Mesendoderm (in vitro differentiated cells): ENCODE measurements around the gene IGSF8.

Experiments used
- DNase-seq: peaks from one replicate; pipeline ENCODE4 v3.0.0; 2013
- H2AK5ac ChIP-seq: 2 replicates; pipeline ENCODE4 v1.6.1; 2013; ENCODE audit warnings: low read length, inconsistent platforms
- H2BK120ac ChIP-seq: 2 replicates; pipeline ENCODE4 v1.6.1; 2013; ENCODE audit warnings: low read depth, mild to moderate bottlenecking, low read length, moderate library complexity, mixed read lengths
- H2BK15ac ChIP-seq: replicated peaks from 2 replicates; pipeline ENCODE4 v1.6.1; 2013; ENCODE audit warnings: low read depth, mild to moderate bottlenecking, moderate library complexity
- H2BK5ac ChIP-seq: 2 replicates; pipeline ENCODE4 v1.6.1; 2013; ENCODE audit warnings: low read length, inconsistent platforms
- H3K18ac ChIP-seq: 2 replicates; pipeline ENCODE4 v1.6.1; 2013; ENCODE audit warnings: mild to moderate bottlenecking, low read length, mixed read lengths
- H3K23ac ChIP-seq: one replicate; pipeline ENCODE4 v1.6.1; 2013; ENCODE audit warnings: low read length
- H3K27ac ChIP-seq: 2 replicates; pipeline ENCODE4 v1.5.1; 2013; ENCODE audit warnings: low read depth, mild to moderate bottlenecking, inconsistent platforms, low read length, moderate library complexity
- H3K27me3 ChIP-seq: 2 replicates; pipeline ENCODE4 v1.6.1; 2013; ENCODE audit warnings: low read length, control low read depth, mild to moderate bottlenecking, inconsistent platforms; ENCODE audit not compliant: insufficient read depth, poor library complexity
- H3K36me3 ChIP-seq: 2 replicates; pipeline ENCODE4 v1.6.1; 2013; ENCODE audit warnings: low read length, inconsistent platforms; ENCODE audit not compliant: control insufficient read depth, insufficient read depth
- H3K4ac ChIP-seq: one replicate; pipeline ENCODE4 v1.6.1; 2013; ENCODE audit warnings: low read depth, mild to moderate bottlenecking, low read length, moderate library complexity
- H3K4me1 ChIP-seq: 2 replicates; pipeline ENCODE4 v1.6.1; 2013; ENCODE audit warnings: low read depth, low read length, inconsistent platforms; ENCODE audit not compliant: control insufficient read depth
- H3K4me2 ChIP-seq: 2 replicates; pipeline ENCODE4 v1.6.1; 2013; ENCODE audit warnings: low read length
- H3K4me3 ChIP-seq: 2 replicates; pipeline ENCODE4 v1.5.1; 2013; ENCODE audit warnings: mild to moderate bottlenecking, low read length
- H3K56ac ChIP-seq: one replicate; pipeline ENCODE4 v1.6.1; 2013; ENCODE audit warnings: low read length
- H3K79me1 ChIP-seq: 2 replicates; pipeline ENCODE4 v1.6.1; 2013; ENCODE audit warnings: low read length, inconsistent platforms
- H3K79me2 ChIP-seq: 2 replicates; pipeline ENCODE4 v1.6.1; 2013; ENCODE audit warnings: mild to moderate bottlenecking, low read length; ENCODE audit not compliant: control insufficient read depth, insufficient read depth
- H3K9ac ChIP-seq: 2 replicates; pipeline ENCODE4 v1.6.1; 2013; ENCODE audit warnings: low read length, inconsistent platforms
- H4K5ac ChIP-seq: one replicate; pipeline ENCODE4 v1.6.1; 2013; ENCODE audit warnings: low read length
- H4K8ac ChIP-seq: one replicate; pipeline ENCODE4 v1.6.1; 2013; ENCODE audit warnings: low read depth, mild to moderate bottlenecking, control low read depth, low read length, moderate library complexity
- WGBS: extraction: QIAGEN DNeasy Blood & Tissue Kit; methylation state at CpG from one replicate; pipeline ENCODE4 v1.1.7; 2013; ENCODE audit warnings: low lambda C conversion rate, missing lambda C conversion rate; ENCODE audit not compliant: insufficient coverage; ENCODE audit errors: extremely low coverage; 5-methylcytosine and 5-hydroxymethylcytosine counted together

Gene IGSF8

GRCh38 chr1:160069460-160070231, 28.8 kb downstream of the IGSF8 start, which contains the start of gene KCNJ10:
Gene KCNJ10 (minus strand): TSS chr1:160070160. CDS start chr1:160042532, 27,628 bp downstream.
- Histone ChIP-seq H3K79me2 (no peaks in the 10 kb centered on the region), H3K27me3 (no peaks in the 10 kb centered on the region)

DNA sequence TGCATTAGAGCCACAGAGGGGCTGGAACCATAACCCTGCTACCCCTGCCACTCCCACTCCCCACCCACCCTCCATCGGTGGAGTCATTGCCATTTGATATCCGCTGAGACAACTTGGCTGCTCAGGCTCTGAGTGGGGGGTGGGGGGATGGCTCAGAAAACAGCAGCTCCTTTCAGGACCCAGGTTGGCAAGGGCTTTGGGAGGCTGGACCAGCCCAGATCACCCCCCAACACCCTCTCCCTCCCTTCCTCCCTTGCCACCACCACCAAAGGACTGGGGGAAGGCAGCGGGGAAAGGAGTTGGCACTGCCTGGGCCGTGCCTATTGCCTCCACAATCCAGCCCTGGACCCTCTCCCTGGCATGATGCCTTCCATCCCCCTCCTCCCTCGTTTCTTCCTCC, 30.2 kb downstream of the IGSF8 start:
- H3K27me3 ChIP-seq, result no peaks in the 10 kb centered on the region
- no peak overlapping the region for H2BK120ac ChIP-seq
- H3K36me3 ChIP-seq, result no peaks in the 10 kb centered on the region
- H2BK15ac ChIP-seq, result no peak overlapping the region
- WGBS, result no CpG with 5 or more reads among the region's 5 CpGs
- H3K56ac ChIP-seq, result no peak overlapping the region
- no peak overlapping the region for H3K9ac ChIP-seq
- no peak overlapping the region for H3K27ac ChIP-seq
- no peak overlapping the region for H4K5ac ChIP-seq
- no peaks in the 10 kb centered on the region for H3K79me1 ChIP-seq
- H3K79me2 ChIP-seq, result no peaks in the 10 kb centered on the region
- H3K23ac ChIP-seq, result no peak overlapping the region
- H3K4me3 ChIP-seq, result no peak overlapping the region
- H2BK5ac ChIP-seq, result no peak overlapping the region
- no peak for DNase-seq
- H2AK5ac ChIP-seq, result no peak overlapping the region
- no peak overlapping the region for H3K18ac ChIP-seq
- H3K4ac ChIP-seq, result no peak overlapping the region
- no peak overlapping the region for H3K4me2 ChIP-seq
- no peak overlapping the region for H4K8ac ChIP-seq
- peaks cover 5% of the 10 kb centered on the region for H3K4me1 ChIP-seq

More at GRCh38 chr1:160069460-160070231, 28.8 kb downstream of the IGSF8 start, which contains the start of gene KCNJ10:
- Histone ChIP-seq H3K23ac (no peak within 1 kb of the TSS), H2BK120ac (no peak within 1 kb of the TSS), H3K4me3 (peak within 1 kb of the TSS; percentile 61), H3K18ac (peak within 1 kb of the TSS; percentile 4), H3K79me1 (no peaks in the 10 kb centered on the region), H4K8ac (no peak within 1 kb of the TSS), H3K27ac (no peak within 1 kb of the TSS), H4K5ac (no peak within 1 kb of the TSS), H3K36me3 (no peaks in the 10 kb centered on the region), H2BK5ac (no peak within 1 kb of the TSS), H2BK15ac (no peak within 1 kb of the TSS), H3K4me2 (peak within 1 kb of the TSS; percentile 90), H2AK5ac (no peak within 1 kb of the TSS), H3K9ac (peak within 1 kb of the TSS; percentile 60), H3K4me1 (peaks cover 5% of the 10 kb centered on the region), H3K56ac (peak within 1 kb of the TSS; percentile 74), H3K4ac (no peak within 1 kb of the TSS)
- no CpG with 5 or more reads among the region's 32 CpGs for WGBS
- DNase-seq, result no peak

DNA sequence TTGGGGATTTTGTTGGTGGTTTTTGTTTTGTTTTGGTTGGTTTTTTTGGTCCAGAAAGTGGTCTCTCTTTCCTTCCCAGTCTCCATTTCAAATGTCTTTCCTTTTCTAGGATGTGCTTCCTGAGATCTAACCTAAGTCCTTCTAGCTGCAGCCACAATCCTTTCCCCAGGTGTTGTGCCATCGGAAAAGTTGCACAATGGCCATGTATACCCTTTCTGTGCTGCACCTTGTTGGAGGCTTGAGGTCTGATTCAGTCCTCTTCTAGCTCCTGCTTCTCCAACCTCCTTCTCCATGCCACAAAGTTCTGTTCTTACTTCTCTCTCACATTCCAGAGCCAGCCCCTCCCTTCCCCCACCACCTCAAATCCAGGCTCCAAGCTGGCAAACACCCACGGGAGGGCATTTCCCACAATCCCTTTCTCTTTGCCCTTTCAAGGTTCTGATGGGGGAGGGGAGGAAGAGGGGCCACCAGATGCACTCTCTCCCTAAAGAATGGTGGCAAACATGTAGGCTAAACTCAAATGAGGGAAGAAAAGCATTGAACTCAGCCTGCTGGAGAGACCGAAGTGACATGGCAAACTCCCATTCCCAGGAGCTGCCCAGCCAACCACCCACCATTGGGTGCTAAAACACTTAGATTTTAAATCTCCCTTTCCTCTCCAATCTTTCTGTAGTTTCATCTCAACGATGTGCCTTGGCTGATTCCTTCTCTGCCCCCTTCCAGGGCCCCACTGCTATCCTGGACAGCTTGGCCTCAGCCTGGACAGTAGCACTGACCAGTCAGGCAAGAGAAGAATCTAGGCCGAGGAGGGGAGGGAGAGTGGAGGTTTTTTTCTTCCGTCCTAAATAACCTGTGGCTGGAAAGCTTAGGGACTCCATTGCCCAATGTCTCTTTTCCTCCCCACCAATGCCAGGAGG, 31.3 kb downstream of the IGSF8 start:
- Histone ChIP-seq H3K4ac (no peak overlapping the region), H2AK5ac (no peak overlapping the region), H3K4me2 (no peak overlapping the region), H4K8ac (no peak overlapping the region), H3K56ac (no peak overlapping the region), H3K27me3 (no peaks in the 10 kb centered on the region), H3K23ac (no peak overlapping the region), H3K27ac (no peak overlapping the region), H2BK5ac (no peak overlapping the region), H3K4me3 (no peak overlapping the region), H3K9ac (no peak overlapping the region), H2BK15ac (no peak overlapping the region), H3K18ac (no peak overlapping the region), H3K79me1 (no peaks in the 10 kb centered on the region), H3K36me3 (no peaks in the 10 kb centered on the region), H3K79me2 (no peaks in the 10 kb centered on the region), H2BK120ac (no peak overlapping the region), H3K4me1 (peaks cover 5% of the 10 kb centered on the region), H4K5ac (no peak overlapping the region)
- peak; percentile 27 for DNase-seq
- WGBS, result no CpG with 5 or more reads among the region's 6 CpGs

DNA sequence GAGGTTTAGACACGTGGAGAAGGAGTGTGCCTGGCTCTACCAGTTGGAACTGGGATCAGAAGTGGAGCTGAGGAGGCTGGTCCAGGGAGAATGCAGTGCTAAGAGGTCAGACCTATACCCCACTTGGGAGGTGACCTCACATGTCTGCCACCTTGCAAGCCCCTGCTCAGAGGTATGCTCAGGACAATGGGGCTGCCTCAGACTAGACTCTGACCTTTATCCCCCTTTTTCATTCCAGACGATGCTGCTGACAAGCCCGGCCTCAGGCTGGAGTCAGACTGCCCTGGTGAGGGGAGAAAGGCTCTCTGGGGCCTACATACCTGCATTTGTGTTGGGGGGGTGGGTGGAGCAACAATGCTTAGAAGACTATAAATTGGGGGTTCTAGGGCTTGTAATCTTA, 33.7 kb downstream of the IGSF8 start:
- H2AK5ac ChIP-seq, result no peak overlapping the region
- H3K56ac ChIP-seq, result no peak overlapping the region
- no peak overlapping the region for H3K9ac ChIP-seq
- no peak overlapping the region for H4K5ac ChIP-seq
- H3K4me1 ChIP-seq, result peaks cover 5% of the 10 kb centered on the region
- no peaks in the 10 kb centered on the region for H3K27me3 ChIP-seq
- no peaks in the 10 kb centered on the region for H3K79me2 ChIP-seq
- DNase-seq, result peak; percentile 73
- no peak overlapping the region for H3K23ac ChIP-seq
- H2BK120ac ChIP-seq, result no peak overlapping the region
- no peak overlapping the region for H3K18ac ChIP-seq
- H3K79me1 ChIP-seq, result no peaks in the 10 kb centered on the region
- H3K27ac ChIP-seq, result no peak overlapping the region
- H3K4me2 ChIP-seq, result no peak overlapping the region
- H3K36me3 ChIP-seq, result no peaks in the 10 kb centered on the region
- no peak overlapping the region for H2BK5ac ChIP-seq
- no peak overlapping the region for H2BK15ac ChIP-seq
- H4K8ac ChIP-seq, result no peak overlapping the region
- H3K4ac ChIP-seq, result no peak overlapping the region
- H3K4me3 ChIP-seq, result no peak overlapping the region
- no CpG with 5 or more reads among the region's 3 CpGs for WGBS

- no peak overlapping the region for H3K56ac ChIP-seq
- H2AK5ac ChIP-seq, result no peak overlapping the region
- DNase-seq, result no peak
- no peaks in the 10 kb centered on the region for H3K79me1 ChIP-seq
- no peak overlapping the region for H3K4ac ChIP-seq
- H3K4me2 ChIP-seq, result no peak overlapping the region
- H3K4me1 ChIP-seq, result peaks cover 5% of the 10 kb centered on the region
- H2BK120ac ChIP-seq, result no peak overlapping the region
- no peak overlapping the region for H2BK15ac ChIP-seq
- H4K8ac ChIP-seq, result no peak overlapping the region
- H3K23ac ChIP-seq, result no peak overlapping the region
- no peak overlapping the region for H3K9ac ChIP-seq
- H3K18ac ChIP-seq, result no peak overlapping the region
- H3K36me3 ChIP-seq, result no peaks in the 10 kb centered on the region
- H3K79me2 ChIP-seq, result no peaks in the 10 kb centered on the region
- H4K5ac ChIP-seq, result no peak overlapping the region
- H3K27me3 ChIP-seq, result no peaks in the 10 kb centered on the region
- no CpG with 5 or more reads among the region's 3 CpGs for WGBS
- no peak overlapping the region for H2BK5ac ChIP-seq
- H3K4me3 ChIP-seq, result no peak overlapping the region
- H3K27ac ChIP-seq, result no peak overlapping the region
Measured at GRCh38 chr1:160064164-160064563, 34.3 kb downstream of the IGSF8 start.
